HCT116 (cell line): Measurements from ENCODE around the gene TIGD2.

Experiments used
- CEBPB ChIP-seq: IDR thresholded peaks from 2 replicates; pipeline ENCODE4 v1.6.1; 2012; ENCODE audit warnings: low read depth
- CTCF ChIP-seq, 3 experiments: fragments of 200-600 bp in 1 of 3; sonication (generic) in 1 of 3; IDR thresholded peaks in 2 of 3; conservative IDR thresholded peaks in 1 of 3; 2 replicates each; pipeline ENCODE4 v1.5.1; 2012 to 2017; ENCODE audit warnings: low read depth in 2 of 3, low read length in 2 of 3, antibody characterized with exemption in 1 of 3, borderline replicate concordance in 1 of 3, control low read depth in 1 of 3, mild to moderate bottlenecking in 1 of 3, mixed read lengths in 1 of 3, mixed run types in 1 of 3, moderate library complexity in 1 of 3; ENCODE audit not compliant: insufficient read depth in 1 of 3
- EGR1 ChIP-seq: IDR thresholded peaks from 2 replicates; pipeline ENCODE4 v1.6.1; 2012; ENCODE audit warnings: low read depth
- POLR2A ChIP-seq: IDR thresholded peaks from 2 replicates; pipeline ENCODE4 v1.7.0; 2011; ENCODE audit warnings: borderline replicate concordance; ENCODE audit not compliant: insufficient read depth, insufficient read length; ENCODE audit errors: extremely low read depth
- POLR2AphosphoS5 ChIP-seq: IDR thresholded peaks from 2 replicates; pipeline ENCODE4 v1.6.1; 2011; ENCODE audit warnings: mild to moderate bottlenecking, low read depth, low read length, moderate library complexity
- SP1 ChIP-seq: IDR thresholded peaks from 2 replicates; pipeline ENCODE4 v1.6.1; 2012; ENCODE audit warnings: low read depth
- TCF7L2 ChIP-seq: IDR thresholded peaks from 2 replicates; pipeline ENCODE4 v1.7.0; 2011; ENCODE audit warnings: borderline replicate concordance, inconsistent platforms; ENCODE audit not compliant: insufficient read depth, insufficient read length; ENCODE audit errors: extremely low read depth
- ZNF274 ChIP-seq: fragments of 200-500 bp; sonication (Bioruptor generic); IDR thresholded peaks from 2 replicates; pipeline ENCODE4 v1.6.1; 2014; ENCODE audit warnings: mild to moderate bottlenecking, low read depth, low read length, inconsistent platforms

GRCh38 chr4:89160806-89161205, 49.5 kb downstream of the TIGD2 start:
- TF ChIP-seq SP1 = no peak
- no peak for TF ChIP-seq CTCF (IDR thresholded peaks at IDR 0.05 in 2 of 3, conservative IDR thresholded peaks at IDR 0.05 in 1 of 3; ENCODE audit: borderline replicate concordance in 1 of 3, insufficient read depth in 1 of 3, low read depth in 2 of 3, low read length in 2 of 3)
- no peak for TF ChIP-seq POLR2AphosphoS5
- no peak for TF ChIP-seq TCF7L2
- no peak for TF ChIP-seq EGR1
- no peak for TF ChIP-seq POLR2A
- TF ChIP-seq CEBPB = no peak
- TF ChIP-seq ZNF274 = no peak
